C4-2B (cell line): ENCODE data around the gene TEX52.

ENCODE experiments used
- CTCF ChIP-seq: fragments of 450-650 bp; conservative IDR thresholded peaks from 2 replicates; pipeline ENCODE4 v1.5.1; 2017; ENCODE audit warnings: mild to moderate bottlenecking
- ZFX ChIP-seq: fragments of 450-650 bp; IDR thresholded peaks from 2 replicates; pipeline ENCODE4 v1.6.1; 2017

- TF ChIP-seq CTCF (no peak), ZFX (no peak)
Observed at GRCh38 chr12:2858334-2858733, 1.5 kb upstream of the TEX52 start.
